Stomach (tissue), 4 donors: ENCODE data around the gene ATP6V1C2.

ENCODE experiments used
- CTCF ChIP-seq, 7 experiments: fragments of 450-650 bp in 4 of 7; fragments of 200-600 bp in 3 of 7; sonication (generic) in 3 of 7; IDR thresholded peaks; one replicate each; pipeline ENCODE4 v1.5.1; 2016 to 2019; ENCODE audit warnings: antibody characterized with exemption in 7 of 7, control low read depth in 2 of 7, mild to moderate bottlenecking in 1 of 7
- EP300 ChIP-seq: sonication (generic); formaldehyde crosslinking; IDR thresholded peaks from one replicate; pipeline ENCODE4 v1.6.1; 2017; ENCODE audit warnings: antibody characterized with exemption
- POLR2A ChIP-seq, 4 donors: fragments of 450-650 bp; IDR thresholded peaks; one replicate each; pipeline ENCODE4 v1.6.1; 2016; ENCODE audit warnings: antibody characterized with exemption in 4 of 4, control low read depth in 2 of 4, mild to moderate bottlenecking in 1 of 4, moderate library complexity in 1 of 4
- POLR2AphosphoS5 ChIP-seq, 3 donors: sonication (generic); formaldehyde crosslinking; IDR thresholded peaks; one replicate each; pipeline ENCODE4 v1.6.1; 2016; ENCODE audit warnings: antibody characterized with exemption in 3 of 3

- TF ChIP-seq CTCF (IDR thresholded peaks at IDR 0.05) (no peak), POLR2AphosphoS5 (IDR thresholded peaks at IDR 0.05) (no peak), POLR2A (IDR thresholded peaks at IDR 0.05) (no peak), EP300 (no peak)
These were observed 75.3 kb downstream of the ATP6V1C2 start for GRCh38 chr2:10796703-10797102.
